Measurements from ENCODE around the gene TXNL4A.

- TF ChIP-seq, protein P1, sequence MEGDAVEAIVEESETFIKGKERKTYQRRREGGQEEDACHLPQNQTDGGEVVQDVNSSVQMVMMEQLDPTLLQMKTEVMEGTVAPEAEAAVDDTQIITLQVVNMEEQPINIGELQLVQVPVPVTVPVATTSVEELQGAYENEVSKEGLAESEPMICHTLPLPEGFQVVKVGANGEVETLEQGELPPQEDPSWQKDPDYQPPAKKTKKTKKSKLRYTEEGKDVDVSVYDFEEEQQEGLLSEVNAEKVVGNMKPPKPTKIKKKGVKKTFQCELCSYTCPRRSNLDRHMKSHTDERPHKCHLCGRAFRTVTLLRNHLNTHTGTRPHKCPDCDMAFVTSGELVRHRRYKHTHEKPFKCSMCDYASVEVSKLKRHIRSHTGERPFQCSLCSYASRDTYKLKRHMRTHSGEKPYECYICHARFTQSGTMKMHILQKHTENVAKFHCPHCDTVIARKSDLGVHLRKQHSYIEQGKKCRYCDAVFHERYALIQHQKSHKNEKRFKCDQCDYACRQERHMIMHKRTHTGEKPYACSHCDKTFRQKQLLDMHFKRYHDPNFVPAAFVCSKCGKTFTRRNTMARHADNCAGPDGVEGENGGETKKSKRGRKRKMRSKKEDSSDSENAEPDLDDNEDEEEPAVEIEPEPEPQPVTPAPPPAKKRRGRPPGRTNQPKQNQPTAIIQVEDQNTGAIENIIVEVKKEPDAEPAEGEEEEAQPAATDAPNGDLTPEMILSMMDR (IDR thresholded peaks at IDR 0.05) = no peak
- peak in 1 of 2 donors; percentile 11 for TF ChIP-seq POLR2A (IDR thresholded peaks at IDR 0.05)
Observed at GRCh38 chr18:79953971-79954651, 34.3 kb downstream of the TXNL4A start.
